Endothelial cell of umbilical vein (primary cell): Measurements from ENCODE around the gene AIRE. TPM values are rescaled to one million over a fixed set of nuclear protein-coding genes. Genes with fewer than 3 reads are reported as not detected.
A peak's percentile ranks its signal among the peaks of the same experiment; 100 is the strongest.

Experiments
- BruUV-seq: library from RNA; stranded (reverse); fragments of 400-500 nt; replicated peaks from 2 replicates; lab custom pipeline; 2021; lab: Mats Ljungman, UMichigan
- CTCF ChIA-PET: fragments of 300-600, 350-600 bp; sonication (Branson Sonifier 250); formaldehyde crosslinking; loops from one replicate; lab custom pipeline; 2021; ENCODE audit warnings: antibody characterized with exemption, inconsistent platforms; lab: Charles Lee
- POLR2A ChIA-PET: fragments of 300-600, 350-600 bp; sonication (Branson Sonifier 250); formaldehyde crosslinking; loops from one replicate; lab custom pipeline; 2021; ENCODE audit warnings: antibody characterized with exemption, inconsistent platforms; lab: Charles Lee
- DNase-seq: peaks from one replicate; pipeline ENCODE4 v3.0.0-alpha.2; 2011; ENCODE audit warnings: low read depth, low spot score
- FAIRE-seq: peaks from 2 replicates; lab custom pipeline; 2011; peaks lifted over from hg19 to GRCh38; lab: Jason Lieb, UNC
- H2AFZ ChIP-seq: 2 replicates; pipeline ENCODE4 v1.6.0; 2012; ENCODE audit warnings: low read depth, low read length, control low read depth, inconsistent platforms
- H3K27ac ChIP-seq: 2 replicates; pipeline ENCODE4 v1.5.1; 2011; ENCODE audit warnings: low read depth, mild to moderate bottlenecking, control low read depth, low read length, moderate library complexity; ENCODE audit not compliant: insufficient read depth
- H3K27me3 ChIP-seq, 2 experiments: 2 replicates each; pipeline versions ENCODE4 v1.6.0 to v1.6.1; 2011; ENCODE audit warnings: low read length in 2 of 2, mixed read lengths in 1 of 2; ENCODE audit not compliant: control insufficient read depth in 2 of 2, insufficient read depth in 2 of 2
- H3K36me3 ChIP-seq, 2 experiments: 2 replicates in 1 of 2; 3 replicates in 1 of 2; pipeline ENCODE4 v1.5.1; 2011; ENCODE audit warnings: low read length in 2 of 2, mild to moderate bottlenecking in 1 of 2, moderate library complexity in 1 of 2; ENCODE audit not compliant: control insufficient read depth in 2 of 2, insufficient read depth in 2 of 2; ENCODE audit errors: extremely low read depth in 1 of 2
- H3K4me1 ChIP-seq: 3 replicates; pipeline ENCODE4 v1.5.1; 2011; ENCODE audit warnings: mild to moderate bottlenecking, low read length; ENCODE audit not compliant: control insufficient read depth, insufficient read depth; ENCODE audit errors: extremely low read depth
- H3K4me2 ChIP-seq: 2 replicates; pipeline ENCODE4 v1.6.1; 2011; ENCODE audit warnings: low read length, control low read depth, mixed read lengths; ENCODE audit not compliant: insufficient read depth
- H3K4me3 ChIP-seq, 3 experiments: fragments of 200-600 bp in 1 of 3; sonication (generic), shearing (Covaris generic) in 1 of 3; replicated peaks in 1 of 3; 2 replicates each; pipeline ENCODE4 v1.5.1; 2011 to 2016; ENCODE audit warnings: control low read depth in 3 of 3, low read length in 3 of 3, mild to moderate bottlenecking in 2 of 3, inconsistent platforms in 1 of 3, low read depth in 1 of 3, moderate library complexity in 1 of 3; ENCODE audit not compliant: insufficient read depth in 1 of 3
- H3K79me2 ChIP-seq: 2 replicates; pipeline ENCODE4 v1.6.0; 2012; ENCODE audit warnings: low read length, inconsistent platforms; ENCODE audit not compliant: control insufficient read depth, insufficient read depth
- H3K9ac ChIP-seq: replicated peaks from 2 replicates; pipeline ENCODE3; 2011; ENCODE audit warnings: low read length, control low read depth; ENCODE audit not compliant: insufficient read depth; ENCODE audit errors: extremely low read depth
- H3K9me1 ChIP-seq: replicated peaks from 3 replicates; pipeline ENCODE4 v1.6.0; 2011; ENCODE audit warnings: mild to moderate bottlenecking, low read length; ENCODE audit not compliant: control insufficient read depth, insufficient read depth; ENCODE audit errors: extremely low read depth
- H3K9me3 ChIP-seq: replicated peaks from 2 replicates; pipeline ENCODE4 v1.5.1; 2012; ENCODE audit warnings: low read length, inconsistent platforms; ENCODE audit not compliant: control insufficient read depth, insufficient read depth
- H4K20me1 ChIP-seq: replicated peaks from 2 replicates; pipeline ENCODE3; 2011; ENCODE audit warnings: mild to moderate bottlenecking, low read length; ENCODE audit not compliant: control insufficient read depth, insufficient read depth; ENCODE audit errors: extremely low read depth
- CTCF ChIP-seq, 2 donors: IDR thresholded peaks; 1 replicate in 1 of 2; 2 replicates in 1 of 2; pipeline ENCODE4 v1.5.1; 2011; ENCODE audit warnings: low read length in 2 of 2, mild to moderate bottlenecking in 2 of 2, moderate library complexity in 2 of 2, control low read depth in 1 of 2, inconsistent platforms in 1 of 2, low read depth in 1 of 2; ENCODE audit not compliant: insufficient read depth in 1 of 2; ENCODE audit errors: extremely low read depth in 1 of 2
- EZH2 ChIP-seq: IDR thresholded peaks from 2 replicates; pipeline ENCODE4 v1.6.1; 2012; ENCODE audit warnings: borderline replicate concordance, low read depth, mild to moderate bottlenecking, moderate library complexity, low read length, inconsistent platforms; ENCODE audit not compliant: severe bottlenecking
- FOS ChIP-seq: IDR thresholded peaks from 2 replicates; pipeline ENCODE4 v1.6.1; 2011; ENCODE audit warnings: mild to moderate bottlenecking, low read length, moderate library complexity, borderline replicate concordance; ENCODE audit not compliant: insufficient read depth
- GATA2 ChIP-seq: IDR thresholded peaks from 2 replicates; pipeline ENCODE4 v1.7.0; 2011; ENCODE audit warnings: low read depth, mild to moderate bottlenecking, moderate library complexity, mixed read lengths, low read length; ENCODE audit not compliant: insufficient read length, insufficient read depth
- JUN ChIP-seq: IDR thresholded peaks from 2 replicates; pipeline ENCODE4 v1.6.1; 2011; ENCODE audit warnings: borderline replicate concordance, low read depth; ENCODE audit not compliant: insufficient read length, insufficient read depth
- MAX ChIP-seq: IDR thresholded peaks from 2 replicates; pipeline ENCODE4 v1.6.1; 2011; ENCODE audit not compliant: insufficient read depth, insufficient read length
- MYC ChIP-seq: IDR thresholded peaks from one replicate; pipeline ENCODE4 v1.6.1; 2011; ENCODE audit warnings: mild to moderate bottlenecking, low read depth, low read length
- POLR2A ChIP-seq: IDR thresholded peaks from 2 replicates; pipeline ENCODE4 v1.6.1; 2012; ENCODE audit warnings: low read depth, mild to moderate bottlenecking, control low read depth, low read length
- POLR2AphosphoS5 ChIP-seq: IDR thresholded peaks from 2 replicates; pipeline ENCODE4 v1.6.1; 2012; ENCODE audit warnings: low read depth, mild to moderate bottlenecking, control low read depth, low read length, moderate library complexity; ENCODE audit not compliant: insufficient read depth
- dilution Hi-C: fragments of 300-500 bp; cut with MboI; formaldehyde crosslinking; loops from one replicate; pipeline ENCODE4 v1.15.0; 2019; ENCODE audit warnings: low sequenced_read_pairs; ENCODE audit not compliant: extremely low pct_ligation_motif_present
- intact Hi-C: fragments of 100-400 bp; cut with micrococcal nuclease; formaldehyde crosslinking; loops from one replicate; pipeline ENCODE4 v1.10.0; 2022
- polyA plus RNA-seq, 4 experiments: library from polyadenylated mRNA; depleted of rRNA in 3 of 4; stranded (reverse) in 3 of 4; unstranded in 1 of 4; fragments of >200 nt; gene quantifications; 2 replicates each; pipeline versions ENCODE4 v1.2.1 to v1.2.3, GENCODE V29; 2011 to 2012; ENCODE audit warnings: missing spikeins in 1 of 4
- total RNA-seq: library from RNA; stranded (reverse); gene quantifications from 2 replicates; pipeline ENCODE4 v1.2.3, GENCODE V29; 2021

AIRE gene
- total and polyA plus RNA-seq, 2 donors (not counting 3 experiments of a cell fraction or from before 2014, with no cell fraction given), result 0.04 to 0.11 TPM

- no TSS peak for BruUV-seq
- H4K20me1 ChIP-seq, result no peaks in the 10 kb centered on the region
- H2AFZ ChIP-seq, result peak overlapping the region; percentile 14
- no peaks in the 10 kb centered on the region for H3K27me3 ChIP-seq
- peaks cover 39% of the 10 kb centered on the region for H3K79me2 ChIP-seq
- dilution Hi-C loops (no loop called here), intact Hi-C loops (no loop called here)
- peak overlapping the region; percentile 68 for H3K27ac ChIP-seq
- TF ChIP-seq POLR2A (peak; percentile 64), MYC (no peak), CTCF (IDR thresholded peaks at IDR 0.05; ENCODE audit: extremely low read depth in 1 of 2, insufficient read depth in 1 of 2, low read depth in 1 of 2, low read length in 2 of 2) (no peak), POLR2AphosphoS5 (peak; percentile 59), EZH2 (no peak), MAX (no peak), JUN (no peak), FOS (no peak), GATA2 (no peak)
- no peaks in the 10 kb centered on the region for H3K36me3 ChIP-seq
- POLR2A ChIA-PET, result no interaction called here
- H3K9me3 ChIP-seq, result no peaks in the 10 kb centered on the region
- CTCF ChIA-PET, result interaction anchor here (1.0 to 1.2 kb wide), 3 partner anchors 26 to 493 kb away, joined by 3 read pairs; no protein-coding TSS in a partner anchor
- H3K4me1 ChIP-seq, result peaks cover 19% of the 10 kb centered on the region
- peak overlapping the region; percentile 77 for H3K4me2 ChIP-seq
- peak; percentile 53 for DNase-seq
- FAIRE-seq, result peak; percentile 42
- H3K4me3 ChIP-seq, result peak overlapping the region; percentile 57 to 82 (median 65)
- peak overlapping the region; percentile 79 for H3K9ac ChIP-seq
- H3K9me1 ChIP-seq, result no peaks in the 10 kb centered on the region
These were observed 14.7 kb downstream of the AIRE start for GRCh38 chr21:44300262-44300959.
